HepG2 (cell line): ENCODE data around the gene CNOT10. TPM values are rescaled to one million over a fixed set of nuclear protein-coding genes. Genes with fewer than 3 reads are reported as not detected.

Experiments
- HNRNPL ChIP-seq: fragments of 200-400 bp; formaldehyde crosslinking; IDR thresholded peaks from 2 replicates; pipeline ENCODE4 v1.6.1; 2017; ENCODE audit warnings: mild to moderate bottlenecking, low read depth, low read length
- KLF9 ChIP-seq: IDR thresholded peaks from 2 replicates; pipeline ENCODE4 v1.6.1; 2016; ENCODE audit warnings: low read depth
- NFIB ChIP-seq: sonication (generic); formaldehyde crosslinking; IDR thresholded peaks from 2 replicates; pipeline ENCODE4 v1.9.0; 2021; ENCODE audit warnings: missing genetic modification reagents, mild to moderate bottlenecking, borderline replicate concordance
- ZBTB21 ChIP-seq: sonication (generic); formaldehyde crosslinking; IDR thresholded peaks from 2 replicates; pipeline ENCODE4 v1.4.0; 2020; ENCODE audit warnings: missing genetic modification reagents
- ZFP36L2 ChIP-seq: sonication (generic); formaldehyde crosslinking; IDR thresholded peaks from 2 replicates; pipeline ENCODE4 v1.4.0; 2020; ENCODE audit warnings: missing genetic modification reagents
- ZNF530 ChIP-seq: sonication (generic); formaldehyde crosslinking; IDR thresholded peaks from 2 replicates; pipeline ENCODE4 v1.5.0; 2020; ENCODE audit warnings: low read depth, mild to moderate bottlenecking, missing genetic modification reagents
- ZNF639 ChIP-seq: conservative IDR thresholded peaks from 2 replicates; pipeline ENCODE4 v1.6.1; 2018; ENCODE audit warnings: missing genetic modification reagents
- ZNF678 ChIP-seq: sonication (generic); formaldehyde crosslinking; IDR thresholded peaks from 2 replicates; pipeline ENCODE4 v1.4.0; 2020; ENCODE audit warnings: mild to moderate bottlenecking, missing genetic modification reagents
- polyA plus RNA-seq, 8 experiments: library from polyadenylated mRNA; depleted of rRNA in 3 of 8; stranded (reverse) in 7 of 8; unstranded in 1 of 8; fragments of >200 nt; fragmentation: Illumina TruSeq in 4 of 8; extraction: Trizol in 4 of 8; gene quantifications; 2 replicates each; pipeline versions ENCODE4 v1.2.1 to v1.2.3, GENCODE V29; 2011 to 2016; ENCODE audit warnings: low read depth in 4 of 8, missing spikeins in 1 of 8, mixed read lengths in 1 of 8; ENCODE audit not compliant: insufficient read depth in 1 of 8
- total RNA-seq, 5 experiments: library from RNA; depleted of rRNA; stranded (reverse); fragments of >200 nt; fragmentation: Illumina TruSeq; extraction: Trizol; gene quantifications; 2 replicates each; pipeline ENCODE4 v1.2.3, GENCODE V29; 2016; ENCODE audit warnings: low read depth in 1 of 5
- TF ChIP-seq, protein P1 (sequence below): sonication (generic); formaldehyde crosslinking; IDR thresholded peaks from 2 replicates; pipeline ENCODE4 v1.5.0; 2020; ENCODE audit warnings: missing genetic modification reagents
- TF ChIP-seq, protein P2 (sequence below): sonication (generic); formaldehyde crosslinking; IDR thresholded peaks from 2 replicates; pipeline ENCODE4 v1.4.0; 2020; ENCODE audit warnings: missing genetic modification reagents, low read depth, mild to moderate bottlenecking, borderline replicate concordance
- TF ChIP-seq, protein P3 (sequence below): sonication (generic); formaldehyde crosslinking; IDR thresholded peaks from 2 replicates; pipeline ENCODE4 v1.4.0; 2020; ENCODE audit warnings: missing genetic modification reagents

Gene CNOT10
- total and polyA plus RNA-seq, 2 of the 13 experiments (the other 11 are each of a cell fraction or from before 2014, with no cell fraction given) = 21.2 to 34.1 TPM

DNA sequence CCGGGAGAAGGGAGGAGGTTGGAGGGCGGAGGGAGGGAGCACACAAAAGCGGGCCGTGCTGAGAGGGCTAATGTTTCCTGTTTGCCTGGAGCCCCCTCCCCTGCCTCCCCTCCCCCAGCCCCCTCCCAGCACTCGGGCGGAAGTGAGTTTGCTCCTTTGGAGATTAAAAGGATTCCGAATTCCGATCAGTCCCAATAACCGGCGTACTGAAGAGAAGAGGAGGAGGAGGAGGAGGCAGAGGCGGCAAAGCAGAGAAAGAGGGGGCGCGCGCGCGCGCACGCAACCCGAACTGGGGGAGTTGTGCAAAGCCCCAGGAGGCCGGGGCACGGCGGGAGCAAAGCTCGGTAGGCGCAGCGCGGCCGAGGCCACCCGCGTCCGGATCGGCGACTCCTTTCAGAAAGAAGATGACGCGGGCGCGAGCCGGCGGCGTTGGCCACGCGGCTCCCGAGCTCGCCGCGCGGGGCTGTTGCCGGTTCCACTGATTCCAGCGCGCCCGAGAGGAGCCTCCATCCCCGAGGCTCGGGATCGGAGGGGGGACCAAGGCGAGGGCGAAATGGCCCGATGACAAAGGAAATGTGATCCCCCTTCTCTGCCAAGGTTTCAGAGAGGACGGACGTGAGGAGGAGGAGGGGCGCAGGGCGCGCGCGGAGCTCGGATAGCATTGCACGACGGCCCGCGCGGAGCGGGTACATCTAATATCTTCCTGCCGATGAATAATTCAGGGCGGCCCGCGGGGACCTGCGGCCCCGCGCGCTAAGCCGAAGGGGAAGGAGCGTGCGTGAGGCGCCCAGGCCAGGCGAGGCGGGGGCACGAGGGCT is 131.7 kb downstream of the CNOT10 start (continued):
- TF ChIP-seq KLF9 (CRISPR knock-in tag) (no peak), ZNF639 (no peak), HNRNPL (no peak), ZFP36L2 (CRISPR knock-in tag) (no peak), ZNF678 (no peak), NFIB (no peak), ZBTB21 (CRISPR knock-in tag) (no peak), ZNF530 (CRISPR knock-in tag) (no peak)
- TF ChIP-seq, protein P1, sequence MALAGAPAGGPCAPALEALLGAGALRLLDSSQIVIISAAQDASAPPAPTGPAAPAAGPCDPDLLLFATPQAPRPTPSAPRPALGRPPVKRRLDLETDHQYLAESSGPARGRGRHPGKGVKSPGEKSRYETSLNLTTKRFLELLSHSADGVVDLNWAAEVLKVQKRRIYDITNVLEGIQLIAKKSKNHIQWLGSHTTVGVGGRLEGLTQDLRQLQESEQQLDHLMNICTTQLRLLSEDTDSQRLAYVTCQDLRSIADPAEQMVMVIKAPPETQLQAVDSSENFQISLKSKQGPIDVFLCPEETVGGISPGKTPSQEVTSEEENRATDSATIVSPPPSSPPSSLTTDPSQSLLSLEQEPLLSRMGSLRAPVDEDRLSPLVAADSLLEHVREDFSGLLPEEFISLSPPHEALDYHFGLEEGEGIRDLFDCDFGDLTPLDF (CRISPR knock-in tag) = peak; percentile 45; the same call in 1 of the 2 replicates
- TF ChIP-seq, protein P2, sequence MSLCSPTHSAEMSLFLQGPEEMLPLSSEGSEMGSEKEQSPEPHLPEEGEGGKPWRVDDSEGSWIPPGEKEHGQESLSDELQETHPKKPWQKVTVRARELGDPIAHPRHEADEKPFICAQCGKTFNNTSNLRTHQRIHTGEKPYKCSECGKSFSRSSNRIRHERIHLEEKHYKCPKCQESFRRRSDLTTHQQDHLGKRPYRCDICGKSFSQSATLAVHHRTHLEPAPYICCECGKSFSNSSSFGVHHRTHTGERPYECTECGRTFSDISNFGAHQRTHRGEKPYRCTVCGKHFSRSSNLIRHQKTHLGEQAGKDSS = no peak; the same call in 1 of the 2 replicates
- TF ChIP-seq, protein P3, sequence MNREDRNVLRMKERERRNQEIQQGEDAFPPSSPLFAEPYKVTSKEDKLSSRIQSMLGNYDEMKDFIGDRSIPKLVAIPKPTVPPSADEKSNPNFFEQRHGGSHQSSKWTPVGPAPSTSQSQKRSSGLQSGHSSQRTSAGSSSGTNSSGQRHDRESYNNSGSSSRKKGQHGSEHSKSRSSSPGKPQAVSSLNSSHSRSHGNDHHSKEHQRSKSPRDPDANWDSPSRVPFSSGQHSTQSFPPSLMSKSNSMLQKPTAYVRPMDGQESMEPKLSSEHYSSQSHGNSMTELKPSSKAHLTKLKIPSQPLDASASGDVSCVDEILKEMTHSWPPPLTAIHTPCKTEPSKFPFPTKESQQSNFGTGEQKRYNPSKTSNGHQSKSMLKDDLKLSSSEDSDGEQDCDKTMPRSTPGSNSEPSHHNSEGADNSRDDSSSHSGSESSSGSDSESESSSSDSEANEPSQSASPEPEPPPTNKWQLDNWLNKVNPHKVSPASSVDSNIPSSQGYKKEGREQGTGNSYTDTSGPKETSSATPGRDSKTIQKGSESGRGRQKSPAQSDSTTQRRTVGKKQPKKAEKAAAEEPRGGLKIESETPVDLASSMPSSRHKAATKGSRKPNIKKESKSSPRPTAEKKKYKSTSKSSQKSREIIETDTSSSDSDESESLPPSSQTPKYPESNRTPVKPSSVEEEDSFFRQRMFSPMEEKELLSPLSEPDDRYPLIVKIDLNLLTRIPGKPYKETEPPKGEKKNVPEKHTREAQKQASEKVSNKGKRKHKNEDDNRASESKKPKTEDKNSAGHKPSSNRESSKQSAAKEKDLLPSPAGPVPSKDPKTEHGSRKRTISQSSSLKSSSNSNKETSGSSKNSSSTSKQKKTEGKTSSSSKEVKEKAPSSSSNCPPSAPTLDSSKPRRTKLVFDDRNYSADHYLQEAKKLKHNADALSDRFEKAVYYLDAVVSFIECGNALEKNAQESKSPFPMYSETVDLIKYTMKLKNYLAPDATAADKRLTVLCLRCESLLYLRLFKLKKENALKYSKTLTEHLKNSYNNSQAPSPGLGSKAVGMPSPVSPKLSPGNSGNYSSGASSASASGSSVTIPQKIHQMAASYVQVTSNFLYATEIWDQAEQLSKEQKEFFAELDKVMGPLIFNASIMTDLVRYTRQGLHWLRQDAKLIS (CRISPR knock-in tag) = peak; percentile 94
